ENCODE data around the gene OR5K4. TPM values are rescaled to one million over a fixed set of nuclear protein-coding genes. Genes with fewer than 3 reads are reported as not detected.

OR5K4 gene
- total and polyA plus RNA-seq, 2 of the 8 experiments (the other 6 are each of a cell fraction or from before 2014, with no cell fraction given) = not detected

DNA sequence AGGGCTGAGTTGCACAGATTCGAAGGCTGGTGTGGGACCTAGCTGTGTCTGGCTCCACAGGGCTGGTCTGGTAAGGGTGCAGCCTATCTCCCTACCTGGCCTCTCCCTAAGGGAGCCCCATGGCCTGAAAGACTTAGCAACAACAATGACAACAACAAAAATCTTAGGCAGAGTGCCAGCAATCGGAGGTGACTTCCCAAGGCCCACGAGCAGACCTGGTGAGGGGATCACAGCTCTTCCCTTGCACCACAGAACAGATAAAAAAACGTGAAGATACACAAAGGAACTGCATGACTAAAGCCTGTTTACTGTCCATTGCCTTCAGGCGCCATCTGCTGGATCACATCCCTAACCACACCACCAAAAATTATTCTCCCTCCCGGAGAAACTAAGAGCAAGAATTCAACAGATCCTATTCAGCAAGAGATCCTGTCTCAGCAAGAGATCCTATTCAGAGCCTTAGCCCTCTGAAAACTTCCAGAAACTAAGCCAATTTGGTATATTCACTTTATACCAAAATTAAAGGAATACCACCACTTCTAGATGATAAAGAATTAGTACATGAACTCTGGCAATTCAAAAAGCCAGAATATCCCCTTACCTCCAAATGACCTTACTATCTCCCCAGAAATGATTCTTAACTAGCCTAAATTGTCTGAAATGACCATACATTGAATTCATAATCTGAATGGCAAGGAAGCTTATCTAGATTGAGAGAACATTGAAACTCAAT is 24.1 kb upstream of the OR5K4 start:
- peak in 1 of 2 experiments; percentile 71 for DNase-seq (ENCODE audit: low read depth in 1 of 2, low spot score in 2 of 2)
- H3K23me2 ChIP-seq (ENCODE audit: low read depth, low read length) = 0 out of 2 replicates have a peak, but pooled peaks cover 2% of the 10 kb centered on the region
- no peak overlapping the region for H3K4me2 ChIP-seq (ENCODE audit: insufficient read depth in 1 of 2, low read depth in 2 of 2, low read length in 2 of 2)
- peak overlapping the region; percentile 7 for H3K18ac ChIP-seq (ENCODE audit: extremely low read depth, low read length)
- CTCF ChIA-PET (ENCODE audit: partially characterized antibody) = interaction anchor here (0.7 to 5.6 kb wide), 49 partner anchors 8 to 634 kb away, joined by 3 to 97 read pairs (median 4); partner anchors contain the start of genes CRYBG3 and OR5H15
- H2BK5ac ChIP-seq (ENCODE audit: low read depth, low read length) = peak overlapping the region; percentile 84
- H2AFZ ChIP-seq (ENCODE audit: low read length) = peak overlapping the region; percentile 70
- H3K27ac ChIP-seq (ENCODE audit: low read depth, low read length) = 0 out of 2 replicates have a peak overlapping the region, but pooled peaks have one; percentile 48
- no peak overlapping the region for H3K23ac ChIP-seq (ENCODE audit: insufficient read length)
- POLR2A ChIA-PET (ENCODE audit: partially characterized antibody) = interaction anchor here (0.7 to 2.3 kb wide), 7 partner anchors 11 to 291 kb away, joined by 3 to 13 read pairs (median 3); no protein-coding TSS in a partner anchor
- H2BK120ac ChIP-seq (replicated peaks; ENCODE audit: low read depth, low read length) = peak overlapping the region; percentile 3
- no peaks in the 10 kb centered on the region for H4K20me1 ChIP-seq (replicated peaks in 1 of 2; ENCODE audit: control insufficient read depth in 1 of 2, insufficient read depth in 2 of 2, low read length in 2 of 2)
- H3K9me3 ChIP-seq (ENCODE audit: insufficient read depth in 2 of 2, low read depth in 1 of 2, low read length in 1 of 2) = no peaks in the 10 kb centered on the region
- H3K4me1 ChIP-seq (replicated peaks in 1 of 4; ENCODE audit: control insufficient read depth in 3 of 4, insufficient read depth in 4 of 4, low read length in 3 of 4) = peaks cover 9 to 24% (median 14%) of the 10 kb centered on the region in 4 experiments
- peak overlapping the region; percentile 92 for H4K91ac ChIP-seq (replicated peaks; ENCODE audit: insufficient read length, low read length)
- no peaks in the 10 kb centered on the region for H3K79me1 ChIP-seq (ENCODE audit: low read depth, low read length)
- peak overlapping the region; percentile 25; the same call in 1 of the 2 replicates for H2BK15ac ChIP-seq (ENCODE audit: low read length)
- whole genome bisulfite sequencing, 2 experiments (ENCODE audit: extremely low coverage in 1 of 2, insufficient coverage in 1 of 2, insufficient read length in 1 of 2, insufficient replicate concordance in 2 of 2, low coverage in 1 of 2, low lambda C conversion rate in 2 of 2, missing lambda C conversion rate in 1 of 2) = 33% methylated on average over 6 of the region's 6 CpGs; no CpG with 5 or more reads in 1 of the 2 experiments
- peak overlapping the region; percentile 7 for H4K5ac ChIP-seq (ENCODE audit: insufficient read length, low read depth, low read length)
- peak overlapping the region in 1 of 4 experiments; percentile 19; a peak in 1 of 7 replicates for H3K9ac ChIP-seq (replicated peaks in 1 of 4; ENCODE audit: extremely low read depth in 1 of 4, low read depth in 3 of 4, low read length in 3 of 4)
- H3K36me3 ChIP-seq (ENCODE audit: control insufficient read depth in 2 of 4, insufficient read depth in 4 of 4, low read length in 3 of 4) = no peaks in the 10 kb centered on the region
- H3K4me3 ChIP-seq (ENCODE audit: extremely low read depth in 1 of 4, insufficient read depth in 2 of 4, low read depth in 3 of 4, low read length in 4 of 4) = no peak overlapping the region
- peak overlapping the region; percentile 100 for H2BK20ac ChIP-seq (ENCODE audit: low read length)
- peak overlapping the region; percentile 52; the same call in 1 of the 2 replicates for H4K8ac ChIP-seq (ENCODE audit: extremely low read depth, insufficient read depth, low read length)
- no peak overlapping the region for H3K14ac ChIP-seq (ENCODE audit: insufficient read length)
- no peak overlapping the region for H3K56ac ChIP-seq (replicated peaks; ENCODE audit: insufficient read length, low read depth, low read length)
- H2AK5ac ChIP-seq (ENCODE audit: low read depth, low read length) = 0 out of 2 replicates have a peak overlapping the region, but pooled peaks have one; percentile 5
- H3K79me2 ChIP-seq (ENCODE audit: control insufficient read depth in 1 of 2, insufficient read depth in 2 of 2, low read length in 2 of 2) = peaks cover 0 to 2% of the 10 kb centered on the region in 2 experiments; a peak in 2 of 4 replicates
- H2BK12ac ChIP-seq (ENCODE audit: low read depth, low read length) = peak overlapping the region; percentile 45
- FAIRE-seq = peak; percentile 100
- H3K27me3 ChIP-seq (replicated peaks in 1 of 4; ENCODE audit: control insufficient read depth in 3 of 4, extremely low read depth in 1 of 4, insufficient read depth in 3 of 4, low read length in 3 of 4) = no peaks in the 10 kb centered on the region
- peak overlapping the region; percentile 10 for H3K4ac ChIP-seq (replicated peaks; ENCODE audit: insufficient read length, low read depth, low read length)
- TF ChIP-seq GTF2F1 (IDR thresholded peaks at IDR 0.05; ENCODE audit: borderline replicate concordance, low read depth, low read length) = no peak
- TF ChIP-seq, protein P1, sequence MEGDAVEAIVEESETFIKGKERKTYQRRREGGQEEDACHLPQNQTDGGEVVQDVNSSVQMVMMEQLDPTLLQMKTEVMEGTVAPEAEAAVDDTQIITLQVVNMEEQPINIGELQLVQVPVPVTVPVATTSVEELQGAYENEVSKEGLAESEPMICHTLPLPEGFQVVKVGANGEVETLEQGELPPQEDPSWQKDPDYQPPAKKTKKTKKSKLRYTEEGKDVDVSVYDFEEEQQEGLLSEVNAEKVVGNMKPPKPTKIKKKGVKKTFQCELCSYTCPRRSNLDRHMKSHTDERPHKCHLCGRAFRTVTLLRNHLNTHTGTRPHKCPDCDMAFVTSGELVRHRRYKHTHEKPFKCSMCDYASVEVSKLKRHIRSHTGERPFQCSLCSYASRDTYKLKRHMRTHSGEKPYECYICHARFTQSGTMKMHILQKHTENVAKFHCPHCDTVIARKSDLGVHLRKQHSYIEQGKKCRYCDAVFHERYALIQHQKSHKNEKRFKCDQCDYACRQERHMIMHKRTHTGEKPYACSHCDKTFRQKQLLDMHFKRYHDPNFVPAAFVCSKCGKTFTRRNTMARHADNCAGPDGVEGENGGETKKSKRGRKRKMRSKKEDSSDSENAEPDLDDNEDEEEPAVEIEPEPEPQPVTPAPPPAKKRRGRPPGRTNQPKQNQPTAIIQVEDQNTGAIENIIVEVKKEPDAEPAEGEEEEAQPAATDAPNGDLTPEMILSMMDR (IDR thresholded peaks at IDR 0.05; ENCODE audit: control extremely low read depth in 1 of 3, insufficient read depth in 1 of 3, low read depth in 1 of 3, low read length in 3 of 3) = peak; percentile 15 to 91 (median 87)
- no peak for TF ChIP-seq POLR2A (IDR thresholded peaks at IDR 0.05; ENCODE audit: control extremely low read depth in 1 of 2, low read depth in 2 of 2, low read length in 2 of 2)
- TF ChIP-seq, protein P2, sequence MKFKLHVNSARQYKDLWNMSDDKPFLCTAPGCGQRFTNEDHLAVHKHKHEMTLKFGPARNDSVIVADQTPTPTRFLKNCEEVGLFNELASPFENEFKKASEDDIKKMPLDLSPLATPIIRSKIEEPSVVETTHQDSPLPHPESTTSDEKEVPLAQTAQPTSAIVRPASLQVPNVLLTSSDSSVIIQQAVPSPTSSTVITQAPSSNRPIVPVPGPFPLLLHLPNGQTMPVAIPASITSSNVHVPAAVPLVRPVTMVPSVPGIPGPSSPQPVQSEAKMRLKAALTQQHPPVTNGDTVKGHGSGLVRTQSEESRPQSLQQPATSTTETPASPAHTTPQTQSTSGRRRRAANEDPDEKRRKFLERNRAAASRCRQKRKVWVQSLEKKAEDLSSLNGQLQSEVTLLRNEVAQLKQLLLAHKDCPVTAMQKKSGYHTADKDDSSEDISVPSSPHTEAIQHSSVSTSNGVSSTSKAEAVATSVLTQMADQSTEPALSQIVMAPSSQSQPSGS (IDR thresholded peaks at IDR 0.05; ENCODE audit: low read length) = no peak
- TF ChIP-seq, protein P3, sequence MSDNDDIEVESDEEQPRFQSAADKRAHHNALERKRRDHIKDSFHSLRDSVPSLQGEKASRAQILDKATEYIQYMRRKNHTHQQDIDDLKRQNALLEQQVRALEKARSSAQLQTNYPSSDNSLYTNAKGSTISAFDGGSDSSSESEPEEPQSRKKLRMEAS (IDR thresholded peaks at IDR 0.05) = no peak
- TF ChIP-seq JUND (IDR thresholded peaks at IDR 0.05; ENCODE audit: low read length) = peak; percentile 45; the same call in 1 of the 2 replicates

Measured in H1 (cell line).